NCI-H2196 (cell line): ENCODE results near the gene PTH2R.
A peak's percentile ranks its signal among the peaks of the same experiment; 100 is the strongest.
"Not testable (repeated sequence)": the region's sequence is repeated elsewhere in the genome, so short reads cannot be mapped to it uniquely, and the experiment has no call there.

Experiments
- DNase-seq: peaks from one replicate; lab custom pipeline; 2025; ENCODE audit not compliant: unreplicated experiment; lab: John Stamatoyannopoulos, UW

Gene PTH2R

GRCh38 chr2:208392300-208392699 lies 14.3 kb upstream of the PTH2R start:
- DNase-seq = no peak

GRCh38 chr2:208396796-208397195 lies 9.8 kb upstream of the PTH2R start:
- DNase-seq = not testable (repeated sequence)

- DNase-seq = no peak
Measured at GRCh38 chr2:208399201-208399600, 7.4 kb upstream of the PTH2R start.

GRCh38 chr2:208407667-208408066 lies 1.1 kb downstream of the PTH2R start:
- DNase-seq = peak; percentile 29

GRCh38 chr2:208413931-208414330 lies 7.3 kb downstream of the PTH2R start:
- no peak for DNase-seq

GRCh38 chr2:208415255-208415654 lies 8.7 kb downstream of the PTH2R start:
- DNase-seq = no peak

- DNase-seq = no peak
Measured at GRCh38 chr2:208415897-208416296, 9.3 kb downstream of the PTH2R start.

- DNase-seq = no peak
Measured at GRCh38 chr2:208426412-208427045, 19.9 kb downstream of the PTH2R start.

- DNase-seq = no peak
Measured at GRCh38 chr2:208437755-208438154, 31.2 kb downstream of the PTH2R start.

- no peak for DNase-seq
Measured at GRCh38 chr2:208440716-208441115, 34.1 kb downstream of the PTH2R start.

- DNase-seq = no peak
Measured at GRCh38 chr2:208441951-208442350, 35.4 kb downstream of the PTH2R start.

GRCh38 chr2:208447447-208447846 lies 40.9 kb downstream of the PTH2R start:
- DNase-seq = not testable (repeated sequence)

GRCh38 chr2:208451061-208451460 lies 44.5 kb downstream of the PTH2R start:
- DNase-seq = no peak

GRCh38 chr2:208454861-208455260 lies 48.3 kb downstream of the PTH2R start:
- DNase-seq = no peak

- no peak for DNase-seq
Measured at GRCh38 chr2:208463721-208464120, 57.1 kb downstream of the PTH2R start.

GRCh38 chr2:208464205-208464604 lies 57.6 kb downstream of the PTH2R start:
- no peak for DNase-seq

GRCh38 chr2:208466151-208466919 lies 59.7 kb downstream of the PTH2R start:
- DNase-seq = peak; percentile 65

GRCh38 chr2:208466920-208467298 lies 60.3 kb downstream of the PTH2R start:
- DNase-seq = no peak

GRCh38 chr2:208467564-208467963 lies 61.0 kb downstream of the PTH2R start:
- DNase-seq = no peak

- no peak for DNase-seq
Measured at GRCh38 chr2:208477741-208478140, 71.1 kb downstream of the PTH2R start.

GRCh38 chr2:208479342-208479741 lies 72.8 kb downstream of the PTH2R start:
- DNase-seq = no peak

GRCh38 chr2:208481945-208482344 lies 75.4 kb downstream of the PTH2R start:
- DNase-seq = not testable (repeated sequence)
